K562 (cell line): Measurements from ENCODE around the gene OXLD1. TPM values are rescaled to one million over a fixed set of nuclear protein-coding genes. Genes with fewer than 3 reads are reported as not detected.

ENCODE experiments used
- ATF1 ChIP-seq, 2 experiments: fragments of 450-650 bp in 1 of 2; IDR thresholded peaks; 2 replicates each; pipeline ENCODE4 v1.6.1; 2016; ENCODE audit warnings: missing compliant biosample characterization in 1 of 2, missing genetic modification characterization in 1 of 2
- BRF1 ChIP-seq: IDR thresholded peaks from 3 replicates; pipeline ENCODE4 v1.6.1; 2011; ENCODE audit warnings: borderline replicate concordance, mild to moderate bottlenecking; ENCODE audit not compliant: insufficient read length; ENCODE audit errors: extremely low read depth
- NFYB ChIP-seq: IDR thresholded peaks from 2 replicates; pipeline ENCODE4 v1.6.1; 2011; ENCODE audit warnings: mild to moderate bottlenecking, moderate library complexity; ENCODE audit not compliant: insufficient read length; ENCODE audit errors: extremely low read depth
- RBM25 ChIP-seq: fragments of 200-400 bp; formaldehyde crosslinking; IDR thresholded peaks from 2 replicates; pipeline ENCODE4 v1.6.1; 2018; ENCODE audit warnings: low read length, low read depth, moderate library complexity; ENCODE audit not compliant: severe bottlenecking
- polyA plus RNA-seq, 8 experiments: library from polyadenylated mRNA; depleted of rRNA in 4 of 8; stranded (reverse) in 5 of 8; unstranded in 3 of 8; fragments of >200 nt; fragmentation: Nextera tagmentation in 2 of 8; fragmentation: Illumina TruSeq in 1 of 8; extraction: Ambion mirVana in 2 of 8; extraction: Trizol in 1 of 8; gene quantifications; 2 replicates each; pipeline versions ENCODE4 v1.2.1 to v1.2.3, GENCODE V29; 2011 to 2014; ENCODE audit warnings: inconsistent platforms in 1 of 8, missing spikeins in 1 of 8
- total RNA-seq, 7 experiments: library from RNA; depleted of rRNA in 6 of 7; stranded (reverse); fragments of >200 nt in 6 of 7; fragmentation: Illumina TruSeq in 2 of 7; extraction: Trizol in 2 of 7; gene quantifications; 2 replicates each; pipeline versions ENCODE4 v1.2.1 to v1.2.3, GENCODE V29; 2011 to 2021; ENCODE audit warnings: low replicate concordance in 1 of 7
- TF ChIP-seq, protein P1 (sequence below), 2 experiments: fragments of 450-650 bp in 1 of 2; sonication (generic) in 1 of 2; formaldehyde crosslinking in 1 of 2; IDR thresholded peaks; 2 replicates each; pipeline versions ENCODE4 v1.7.1 to v1.9.0; 2016 to 2022; ENCODE audit warnings: inconsistent platforms in 1 of 2, mild to moderate bottlenecking in 1 of 2, missing genetic modification reagents in 1 of 2

Gene OXLD1
- total and polyA plus RNA-seq, 9 of the 15 experiments (the other 6 are each of a cell fraction or from before 2014, with no cell fraction given), result 4.4 to 115 (median 29.3) TPM

DNA sequence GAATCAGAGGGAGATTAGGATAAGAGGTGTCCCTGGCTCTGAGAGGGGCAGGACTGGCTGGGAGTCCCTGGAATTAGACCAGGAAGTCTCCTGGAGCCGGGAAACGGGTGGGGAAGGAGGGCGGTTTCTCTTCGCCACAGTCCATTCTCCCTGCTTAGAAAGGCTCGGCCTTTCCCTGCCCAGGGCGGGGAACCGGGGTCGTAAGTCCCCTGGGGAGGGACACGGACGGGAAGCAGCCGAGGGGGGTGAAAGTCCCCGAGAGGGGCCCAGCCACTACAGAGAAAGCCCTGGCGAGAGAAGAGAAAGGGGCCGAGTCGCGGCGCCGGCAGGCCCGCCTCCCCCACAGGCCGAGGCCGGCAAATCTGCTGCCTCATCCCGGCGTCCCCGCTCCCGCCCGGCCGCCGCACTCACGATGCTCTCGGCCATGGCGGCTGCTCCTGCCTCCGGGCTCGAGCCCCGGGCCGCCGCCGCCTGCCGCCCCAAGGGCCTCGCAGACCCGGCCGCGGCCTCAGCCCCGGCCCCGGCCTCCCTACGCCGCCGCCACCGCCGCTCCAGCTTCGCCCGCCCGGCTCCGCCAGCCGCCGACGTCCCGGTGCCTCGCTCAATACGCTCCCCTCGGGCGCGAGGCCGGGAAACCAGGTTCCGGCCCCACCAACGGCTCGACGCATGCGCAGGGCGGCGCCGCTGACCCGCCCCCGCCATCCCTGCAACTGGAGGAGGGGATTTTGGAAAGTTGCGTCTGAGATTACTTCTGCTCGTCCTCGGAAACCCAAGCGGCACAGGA lies 29.7 kb downstream of the OXLD1 start, which contains the start of the genes NPLOC4 and TSPAN10 (continued):
- TF ChIP-seq, protein P1, sequence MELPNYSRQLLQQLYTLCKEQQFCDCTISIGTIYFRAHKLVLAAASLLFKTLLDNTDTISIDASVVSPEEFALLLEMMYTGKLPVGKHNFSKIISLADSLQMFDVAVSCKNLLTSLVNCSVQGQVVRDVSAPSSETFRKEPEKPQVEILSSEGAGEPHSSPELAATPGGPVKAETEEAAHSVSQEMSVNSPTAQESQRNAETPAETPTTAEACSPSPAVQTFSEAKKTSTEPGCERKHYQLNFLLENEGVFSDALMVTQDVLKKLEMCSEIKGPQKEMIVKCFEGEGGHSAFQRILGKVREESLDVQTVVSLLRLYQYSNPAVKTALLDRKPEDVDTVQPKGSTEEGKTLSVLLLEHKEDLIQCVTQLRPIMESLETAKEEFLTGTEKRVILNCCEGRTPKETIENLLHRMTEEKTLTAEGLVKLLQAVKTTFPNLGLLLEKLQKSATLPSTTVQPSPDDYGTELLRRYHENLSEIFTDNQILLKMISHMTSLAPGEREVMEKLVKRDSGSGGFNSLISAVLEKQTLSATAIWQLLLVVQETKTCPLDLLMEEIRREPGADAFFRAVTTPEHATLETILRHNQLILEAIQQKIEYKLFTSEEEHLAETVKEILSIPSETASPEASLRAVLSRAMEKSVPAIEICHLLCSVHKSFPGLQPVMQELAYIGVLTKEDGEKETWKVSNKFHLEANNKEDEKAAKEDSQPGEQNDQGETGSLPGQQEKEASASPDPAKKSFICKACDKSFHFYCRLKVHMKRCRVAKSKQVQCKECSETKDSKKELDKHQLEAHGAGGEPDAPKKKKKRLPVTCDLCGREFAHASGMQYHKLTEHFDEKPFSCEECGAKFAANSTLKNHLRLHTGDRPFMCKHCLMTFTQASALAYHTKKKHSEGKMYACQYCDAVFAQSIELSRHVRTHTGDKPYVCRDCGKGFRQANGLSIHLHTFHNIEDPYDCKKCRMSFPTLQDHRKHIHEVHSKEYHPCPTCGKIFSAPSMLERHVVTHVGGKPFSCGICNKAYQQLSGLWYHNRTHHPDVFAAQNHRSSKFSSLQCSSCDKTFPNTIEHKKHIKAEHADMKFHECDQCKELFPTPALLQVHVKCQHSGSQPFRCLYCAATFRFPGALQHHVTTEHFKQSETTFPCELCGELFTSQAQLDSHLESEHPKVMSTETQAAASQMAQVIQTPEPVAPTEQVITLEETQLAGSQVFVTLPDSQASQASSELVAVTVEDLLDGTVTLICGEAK (IDR thresholded peaks at IDR 0.05), result peak; percentile 89
- TF ChIP-seq, protein P1 (CRISPR knock-in tag; IDR thresholded peaks at IDR 0.05), result no peak
- TF ChIP-seq NFYB (no peak), ATF1 (CRISPR knock-in tag; IDR thresholded peaks at IDR 0.05) (no peak), ATF1 (tag; IDR thresholded peaks at IDR 0.05) (0 out of 2 replicates have a peak, but pooled peaks have one; percentile 5), RBM25 (peak; percentile 26), BRF1 (no peak)
